ENCODE data around the gene PACSIN1. TPM values are rescaled to one million over a fixed set of nuclear protein-coding genes. Genes with fewer than 3 reads are reported as not detected.
A peak's percentile ranks its signal among the peaks of the same experiment; 100 is the strongest.

PACSIN1 gene
- total RNA-seq, 2 experiments from 2014 or later = 19.3 to 88.4 TPM

DNA sequence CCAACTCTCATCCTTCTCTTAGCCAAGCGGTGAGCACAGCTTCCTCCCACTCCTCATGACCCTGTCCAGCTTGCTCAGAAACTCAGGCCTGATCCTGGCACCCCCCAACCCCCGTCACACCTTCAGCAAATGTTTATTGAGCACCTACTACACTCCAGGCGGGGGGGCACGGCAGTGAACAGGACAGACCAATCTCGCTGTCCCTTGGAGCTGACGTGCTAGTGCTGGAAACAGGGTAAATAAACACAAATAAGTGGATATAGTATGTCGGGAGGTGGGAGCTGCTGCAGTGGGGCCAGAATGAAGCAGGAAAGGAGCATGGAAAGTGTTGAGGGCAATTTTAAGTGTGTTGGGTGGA lies 97.6 kb downstream of the PACSIN1 start:
- no peak for DNase-seq (ENCODE audit: low spot score)
- no peaks in the 10 kb centered on the region for H3K4me1 ChIP-seq (ENCODE audit: insufficient read depth, low read length, poor library complexity, severe bottlenecking)

DNA sequence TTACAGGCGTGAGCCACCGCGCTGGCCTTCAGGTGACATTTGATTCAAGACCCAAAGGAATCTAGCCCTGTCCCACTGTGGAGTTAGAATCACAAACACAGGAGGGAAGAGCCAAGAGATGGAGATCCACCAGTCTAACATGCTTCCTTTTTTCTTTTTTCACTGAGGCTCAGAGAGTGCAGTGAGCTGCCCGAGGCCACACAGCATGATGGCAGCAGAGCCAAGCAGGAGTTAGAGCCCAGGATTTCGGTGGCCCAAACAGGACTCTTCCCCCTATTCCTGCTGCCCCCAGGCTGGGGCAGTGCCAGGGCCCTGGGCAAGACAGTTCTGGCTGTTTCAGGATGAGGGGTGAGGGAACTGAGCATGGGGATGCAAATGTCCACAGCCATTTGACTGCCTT lies 98.3 kb downstream of the PACSIN1 start:
- no TSS peak for BruUV-seq (replicated peaks)
- Histone ChIP-seq H2AFZ (ENCODE audit: low read length) (no peak overlapping the region), H4K20me1 (ENCODE audit: insufficient read depth, low read length) (no peaks in the 10 kb centered on the region)

More for the DNA sequence above, 97.6 kb downstream of the PACSIN1 start:
- Histone ChIP-seq H3K36me3 (ENCODE audit: insufficient read depth, low read length) (no peaks in the 10 kb centered on the region), H3K79me2 (ENCODE audit: insufficient read depth, low read depth, low read length) (no peaks in the 10 kb centered on the region), H3K9me3 (ENCODE audit: low read length) (no peaks in the 10 kb centered on the region), H3K27ac (ENCODE audit: low read depth, low read length, poor library complexity, severe bottlenecking) (no peak overlapping the region), H3K4me2 (ENCODE audit: low read length) (no peak overlapping the region), H3K9me2 (ENCODE audit: insufficient read depth, low read length) (no peaks in the 10 kb centered on the region), H4K20me1 (ENCODE audit: insufficient read depth, low read length) (no peaks in the 10 kb centered on the region), H3K4me3 (ENCODE audit: low read depth, low read length, poor library complexity, severe bottlenecking) (no peak overlapping the region), H2AFZ (ENCODE audit: low read length) (no peak overlapping the region)
- CTCF ChIA-PET (ENCODE audit: unreplicated experiment) = interaction anchor here (0.6 kb wide), 1 partner anchor 587 kb away, joined by 3 read pairs; no protein-coding TSS in a partner anchor
- POLR2A ChIA-PET = no interaction called here
- BruUV-seq (replicated peaks) = no TSS peak
- TF ChIP-seq, protein P1, sequence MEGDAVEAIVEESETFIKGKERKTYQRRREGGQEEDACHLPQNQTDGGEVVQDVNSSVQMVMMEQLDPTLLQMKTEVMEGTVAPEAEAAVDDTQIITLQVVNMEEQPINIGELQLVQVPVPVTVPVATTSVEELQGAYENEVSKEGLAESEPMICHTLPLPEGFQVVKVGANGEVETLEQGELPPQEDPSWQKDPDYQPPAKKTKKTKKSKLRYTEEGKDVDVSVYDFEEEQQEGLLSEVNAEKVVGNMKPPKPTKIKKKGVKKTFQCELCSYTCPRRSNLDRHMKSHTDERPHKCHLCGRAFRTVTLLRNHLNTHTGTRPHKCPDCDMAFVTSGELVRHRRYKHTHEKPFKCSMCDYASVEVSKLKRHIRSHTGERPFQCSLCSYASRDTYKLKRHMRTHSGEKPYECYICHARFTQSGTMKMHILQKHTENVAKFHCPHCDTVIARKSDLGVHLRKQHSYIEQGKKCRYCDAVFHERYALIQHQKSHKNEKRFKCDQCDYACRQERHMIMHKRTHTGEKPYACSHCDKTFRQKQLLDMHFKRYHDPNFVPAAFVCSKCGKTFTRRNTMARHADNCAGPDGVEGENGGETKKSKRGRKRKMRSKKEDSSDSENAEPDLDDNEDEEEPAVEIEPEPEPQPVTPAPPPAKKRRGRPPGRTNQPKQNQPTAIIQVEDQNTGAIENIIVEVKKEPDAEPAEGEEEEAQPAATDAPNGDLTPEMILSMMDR (conservative IDR thresholded peaks at IDR 0.05; ENCODE audit: low read length) = no peak
- TF ChIP-seq EZH2phosphoT487 (IDR thresholded peaks at IDR 0.05; ENCODE audit: borderline replicate concordance, low read depth, low read length) = no peak
- intact Hi-C loops (cut with micrococcal nuclease; ENCODE audit: unreplicated experiment) = no loop called here

DNA sequence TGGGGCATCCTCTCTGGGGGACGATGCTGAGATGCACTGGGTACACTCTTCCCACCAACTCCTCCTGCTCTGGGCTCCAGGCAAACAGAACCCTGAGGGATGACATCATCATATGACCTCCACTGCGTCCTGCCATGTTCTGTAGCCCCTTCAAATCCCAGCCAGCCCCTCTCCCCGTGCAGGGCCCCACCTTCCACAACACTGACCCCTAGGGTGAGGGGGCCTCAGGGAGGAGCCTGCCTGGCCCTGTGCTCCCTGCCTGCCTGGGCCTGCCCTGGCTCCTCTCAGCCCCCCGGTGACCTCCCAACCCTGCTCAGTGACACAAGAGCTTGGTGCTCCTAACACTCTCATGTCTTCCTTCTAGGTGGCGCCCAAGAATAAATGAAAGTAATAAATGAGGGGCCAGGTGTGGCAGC lies 99.9 kb downstream of the PACSIN1 start:
- Histone ChIP-seq H3K36me3 (ENCODE audit: insufficient read depth, low read length) (no peaks in the 10 kb centered on the region), H4K20me1 (ENCODE audit: insufficient read depth, low read length) (no peaks in the 10 kb centered on the region), H3K79me2 (ENCODE audit: insufficient read depth, low read depth, low read length) (no peaks in the 10 kb centered on the region), H3K27ac (ENCODE audit: low read depth, low read length, poor library complexity, severe bottlenecking) (no peak overlapping the region), H3K9me3 (ENCODE audit: low read length) (no peaks in the 10 kb centered on the region), H3K4me3 (ENCODE audit: low read depth, low read length, poor library complexity, severe bottlenecking) (no peak overlapping the region), H3K9me2 (ENCODE audit: insufficient read depth, low read length) (no peaks in the 10 kb centered on the region), H3K4me1 (ENCODE audit: insufficient read depth, low read length, poor library complexity, severe bottlenecking) (no peaks in the 10 kb centered on the region), H3K4me2 (ENCODE audit: low read length) (no peak overlapping the region), H2AFZ (ENCODE audit: low read length) (no peak overlapping the region)
- TF ChIP-seq EZH2phosphoT487 (IDR thresholded peaks at IDR 0.05; ENCODE audit: borderline replicate concordance, low read depth, low read length) = no peak
- TF ChIP-seq, protein P1 (conservative IDR thresholded peaks at IDR 0.05; ENCODE audit: low read length) = peak; percentile 67
- intact Hi-C loops (cut with micrococcal nuclease; ENCODE audit: unreplicated experiment) = no loop called here
- ChIA-PET CTCF (ENCODE audit: unreplicated experiment) (no interaction called here), POLR2A (interaction anchor here (0.6 to 0.8 kb wide), 2 partner anchors 90 to 112 kb away, joined by 5 read pairs; no protein-coding TSS in a partner anchor)
- DNase-seq (ENCODE audit: low spot score) = peak; percentile 46
- BruUV-seq (replicated peaks) = no TSS peak

More for the DNA sequence above, 98.3 kb downstream of the PACSIN1 start:
- TF ChIP-seq EZH2phosphoT487 (IDR thresholded peaks at IDR 0.05; ENCODE audit: borderline replicate concordance, low read depth, low read length) = no peak
- TF ChIP-seq, protein P1 (conservative IDR thresholded peaks at IDR 0.05; ENCODE audit: low read length) = no peak
- Histone ChIP-seq H3K9me2 (ENCODE audit: insufficient read depth, low read length) (no peaks in the 10 kb centered on the region), H3K79me2 (ENCODE audit: insufficient read depth, low read depth, low read length) (no peaks in the 10 kb centered on the region), H3K4me2 (ENCODE audit: low read length) (no peak overlapping the region), H3K4me1 (ENCODE audit: insufficient read depth, low read length, poor library complexity, severe bottlenecking) (no peaks in the 10 kb centered on the region), H3K27ac (ENCODE audit: low read depth, low read length, poor library complexity, severe bottlenecking) (no peak overlapping the region), H3K9me3 (ENCODE audit: low read length) (no peaks in the 10 kb centered on the region), H3K4me3 (ENCODE audit: low read depth, low read length, poor library complexity, severe bottlenecking) (no peak overlapping the region), H3K36me3 (ENCODE audit: insufficient read depth, low read length) (no peaks in the 10 kb centered on the region)
- no peak for DNase-seq (ENCODE audit: low spot score)
- intact Hi-C loops (cut with micrococcal nuclease; ENCODE audit: unreplicated experiment) = no loop called here
- ChIA-PET POLR2A (no interaction called here), CTCF (ENCODE audit: unreplicated experiment) (interaction anchor here (0.6 kb wide), 1 partner anchor 587 kb away, joined by 3 read pairs; no protein-coding TSS in a partner anchor)

Data from OCI-LY7 (cell line).